Daoy (cell line): ENCODE data around the gene COMMD9. TPM values are rescaled to one million over a fixed set of nuclear protein-coding genes. Genes with fewer than 3 reads are reported as not detected.
"Not testable (repeated sequence)": the region's sequence is repeated elsewhere in the genome, so short reads cannot be mapped to it uniquely, and the experiment has no call there.

Experiments used
- DNase-seq: peaks from one replicate; pipeline ENCODE4 v3.0.0-alpha.2; 2015; ENCODE audit warnings: low read depth
- total RNA-seq: library from RNA; depleted of rRNA; stranded (reverse); fragments of >200 nt; shearing (Covaris generic); gene quantifications from 2 replicates; pipeline ENCODE4 v1.2.3, GENCODE V29; 2014; rRNA removed

COMMD9 gene
- total RNA-seq, result 23.9 and 43.5 TPM in 2 replicates

GRCh38 chr11:36289226-36289852, at the start of gene COMMD9:
TSS of gene COMMD9 (minus strand) at chr11:36289424. CDS start at chr11:36289412, 12 bp downstream.
- DNase-seq, result peak; percentile 95

GRCh38 chr11:36333897-36334296, 44.7 kb upstream of the COMMD9 start:
- DNase-seq, result peak; percentile 67

- DNase-seq, result no peak
Measured at GRCh38 chr11:36333468-36333867, 44.2 kb upstream of the COMMD9 start.

DNA sequence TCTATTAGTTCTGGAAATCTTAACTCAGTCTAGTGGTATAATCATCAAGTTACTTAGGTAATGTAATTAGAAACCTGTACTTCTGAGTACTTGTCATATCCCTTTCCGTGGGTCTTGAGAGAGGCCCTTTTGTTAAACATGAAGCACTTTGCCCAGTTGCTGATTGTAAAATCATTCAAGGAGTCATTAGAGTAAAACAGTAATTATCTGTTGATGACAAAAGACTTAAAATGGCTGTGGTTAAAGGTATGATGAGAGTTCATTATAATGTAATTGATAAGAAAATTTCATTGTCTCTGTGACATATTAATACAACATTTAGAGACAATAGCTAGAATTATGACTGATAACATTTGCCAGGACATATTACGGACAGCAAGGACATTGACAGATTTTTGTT, 41.2 kb upstream of the COMMD9 start:
- DNase-seq, result no peak

DNA sequence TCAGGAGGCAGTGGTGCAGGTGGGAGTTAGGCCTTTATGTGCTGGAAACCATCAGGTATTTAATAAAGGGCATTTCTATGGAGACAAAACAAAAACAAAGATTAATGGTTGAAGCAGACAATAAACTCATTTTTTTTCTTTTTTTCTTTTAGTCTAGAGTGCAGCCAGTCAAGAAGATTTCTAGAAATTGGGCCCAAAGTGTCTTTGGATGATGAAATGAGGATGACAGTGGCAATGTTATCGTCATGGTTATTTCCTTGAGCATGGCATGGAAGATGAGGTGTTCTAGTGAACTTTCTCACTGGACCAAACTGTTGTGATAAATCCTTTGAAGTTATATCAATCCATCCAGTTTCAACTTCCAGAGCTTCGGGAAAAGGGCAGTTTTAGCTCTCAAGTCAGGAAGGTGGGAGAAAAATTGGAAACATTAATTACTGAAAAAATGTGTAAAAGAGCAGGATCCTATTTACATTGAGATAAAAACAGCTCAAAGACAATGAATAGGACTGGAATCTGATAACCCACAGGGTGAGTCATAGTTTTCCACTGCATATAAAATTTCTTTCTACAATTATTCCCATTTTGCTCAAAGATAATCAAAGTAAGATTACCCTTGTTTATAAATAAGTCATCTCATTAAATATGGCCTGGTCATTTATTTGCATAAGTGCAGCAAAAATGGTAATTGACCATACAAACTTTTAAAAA, 39.9 kb upstream of the COMMD9 start:
- DNase-seq, result no peak

DNA sequence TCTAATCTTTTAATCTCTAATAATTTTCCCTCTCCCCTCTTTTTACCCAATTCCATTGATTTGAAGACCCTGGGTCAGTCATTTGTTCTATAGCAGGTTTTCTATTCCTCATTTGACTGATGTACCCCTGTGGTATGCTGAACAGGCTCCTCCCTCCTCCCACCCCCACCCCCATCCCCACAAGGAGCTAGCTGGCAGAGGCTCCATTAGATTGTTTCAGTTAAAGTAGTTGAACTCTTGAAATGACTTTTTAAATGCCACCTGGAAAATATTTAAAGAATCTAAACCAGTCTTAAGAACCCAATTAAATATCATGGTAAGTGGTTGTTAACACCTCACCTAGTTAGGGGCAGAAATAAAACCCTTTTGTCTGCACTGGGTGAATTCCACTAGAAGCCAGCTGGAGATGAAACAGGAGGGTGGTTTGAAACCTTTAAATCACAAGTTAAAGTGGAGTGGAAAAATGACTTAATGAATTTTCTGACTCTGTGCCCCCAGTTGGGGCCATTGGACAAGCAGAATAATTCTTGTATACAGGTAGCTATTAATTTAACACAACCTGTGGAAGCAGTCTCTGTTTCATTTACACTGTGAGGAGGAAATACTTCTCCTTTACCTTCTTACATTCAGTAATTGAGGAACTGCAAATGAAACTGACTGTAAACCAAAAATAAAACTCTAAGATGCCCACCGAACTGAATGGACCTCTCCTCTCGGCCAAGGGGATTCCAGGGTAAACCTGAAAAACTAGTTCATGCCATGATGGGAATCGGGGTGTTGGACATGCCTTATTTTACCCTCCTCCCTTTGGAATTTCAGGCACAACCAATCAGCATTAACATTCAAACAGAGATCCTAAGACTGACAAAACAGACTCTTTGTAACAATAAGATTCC, 37.5 kb upstream of the COMMD9 start:
- DNase-seq, result no peak

DNA sequence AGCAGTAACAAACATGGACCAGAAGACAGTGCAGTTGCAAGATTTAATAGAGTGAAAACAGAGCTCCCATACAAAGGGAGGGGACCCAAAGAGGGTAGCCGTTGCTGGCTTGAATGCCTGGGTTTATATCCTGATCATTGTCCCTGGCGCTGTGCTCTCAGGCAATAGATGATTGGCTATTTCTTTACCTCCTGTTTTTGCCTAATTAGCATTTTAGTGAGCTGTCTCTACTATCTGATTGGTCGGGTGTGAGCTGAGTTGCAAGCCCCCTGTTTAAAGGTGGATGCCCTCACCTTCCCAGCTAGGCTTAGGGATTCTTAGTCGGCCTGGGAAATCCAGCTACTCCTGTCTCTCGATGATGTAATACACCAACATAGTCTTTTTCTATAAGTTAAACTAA, 36.2 kb upstream of the COMMD9 start:
- not testable (repeated sequence) for DNase-seq

GRCh38 chr11:36324956-36325355, 35.7 kb upstream of the COMMD9 start:
- not testable (repeated sequence) for DNase-seq

- DNase-seq, result no peak
Measured at GRCh38 chr11:36317992-36318391, 28.8 kb upstream of the COMMD9 start.

GRCh38 chr11:36316049-36316448, 26.8 kb upstream of the COMMD9 start:
- DNase-seq, result no peak

GRCh38 chr11:36314434-36314767, 25.2 kb upstream of the COMMD9 start:
- no peak for DNase-seq

DNA sequence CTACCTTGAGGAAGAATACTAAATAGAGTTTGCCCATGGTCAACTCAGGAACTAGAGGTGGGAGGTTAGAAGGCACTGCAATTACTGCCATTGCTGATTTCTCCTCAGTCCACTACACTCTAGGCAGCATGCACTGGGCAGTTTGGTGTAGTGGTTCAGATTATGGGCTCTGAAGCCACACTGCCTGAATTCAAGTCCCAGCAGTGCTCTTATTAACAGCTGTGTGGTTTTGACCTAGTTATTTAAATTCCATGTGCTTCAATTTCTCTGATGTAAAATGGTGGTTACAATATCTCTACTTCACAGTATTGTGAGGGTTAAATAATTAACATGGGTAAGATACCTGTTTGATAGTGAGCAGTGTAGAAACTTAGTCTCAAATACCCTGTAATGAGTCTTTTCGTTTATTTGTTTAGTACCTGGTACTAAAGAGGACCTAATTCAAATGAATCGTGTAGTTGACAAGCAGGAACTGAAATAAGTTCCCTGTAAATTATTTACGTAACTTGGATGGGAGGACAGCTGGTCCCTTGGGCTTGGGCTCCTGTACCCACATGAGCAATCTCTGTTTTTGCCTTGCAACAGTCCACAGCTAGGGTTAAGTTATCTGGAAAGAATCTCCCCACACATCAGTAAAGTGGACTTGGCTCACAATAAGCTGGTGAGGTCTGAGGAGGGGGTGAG, 24.7 kb upstream of the COMMD9 start:
- no peak for DNase-seq

- DNase-seq, result peak; percentile 82
Measured at GRCh38 chr11:36312611-36313472, 23.6 kb upstream of the COMMD9 start.

GRCh38 chr11:36311926-36312595, 22.8 kb upstream of the COMMD9 start:
- DNase-seq, result peak; percentile 60

GRCh38 chr11:36309779-36310178, 20.6 kb upstream of the COMMD9 start:
- no peak for DNase-seq

DNA sequence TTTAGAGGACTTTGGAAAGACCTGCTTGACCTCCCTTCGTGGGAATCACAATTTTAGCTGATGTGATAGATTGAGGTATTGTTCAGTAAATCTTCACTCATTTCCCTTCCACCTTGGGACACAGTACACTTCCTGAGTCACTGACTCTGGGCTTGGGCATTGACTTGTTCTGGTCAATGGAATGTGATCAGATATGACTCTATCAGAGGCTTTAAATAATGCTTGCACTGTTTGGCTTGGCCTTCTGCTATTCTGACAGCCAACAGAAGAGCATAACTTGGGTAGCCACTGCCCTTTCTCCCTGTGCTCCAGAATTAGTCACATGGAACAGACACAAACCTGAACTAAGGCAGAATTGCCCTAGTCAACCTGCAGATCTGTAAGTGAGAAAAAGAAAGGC, 19.4 kb upstream of the COMMD9 start:
- no peak for DNase-seq

DNA sequence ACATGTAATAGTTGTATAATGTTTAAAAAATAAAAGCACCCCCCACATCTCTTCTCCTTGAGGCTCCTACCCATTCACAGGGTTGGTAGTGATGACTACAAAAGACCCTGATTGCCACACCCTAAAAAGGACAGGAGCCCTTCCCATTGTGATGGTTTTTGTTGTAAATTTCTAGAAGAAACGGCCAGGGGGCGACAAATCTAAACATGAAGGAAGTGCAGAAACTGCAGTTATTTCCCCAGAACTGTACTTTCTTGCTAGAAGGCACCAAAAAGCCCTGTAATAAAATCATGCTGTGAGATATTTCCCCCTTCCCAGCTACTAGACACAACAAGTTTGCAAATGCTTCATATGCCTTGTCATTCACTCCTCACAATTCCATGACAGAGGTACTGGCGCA, 17.7 kb upstream of the COMMD9 start:
- DNase-seq, result peak; percentile 42

DNA sequence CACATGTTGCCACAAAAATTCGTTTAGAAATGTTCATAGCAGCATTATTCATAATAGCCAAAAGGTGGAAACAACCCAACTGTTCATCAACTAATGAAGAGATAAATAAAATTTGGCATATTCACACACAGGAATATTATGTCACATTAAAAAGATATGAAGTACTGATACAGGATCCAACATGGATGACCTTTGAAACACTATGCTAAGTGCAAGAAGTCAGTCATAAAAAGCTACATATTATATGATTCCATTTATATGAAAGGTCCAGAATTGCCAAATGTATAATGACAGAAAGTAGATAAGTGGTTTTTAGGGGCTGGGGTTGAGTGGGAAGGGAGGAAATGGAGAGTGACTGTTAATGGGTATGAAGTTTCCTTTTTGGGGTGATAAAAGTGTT, 15.8 kb upstream of the COMMD9 start:
- DNase-seq, result no peak

DNA sequence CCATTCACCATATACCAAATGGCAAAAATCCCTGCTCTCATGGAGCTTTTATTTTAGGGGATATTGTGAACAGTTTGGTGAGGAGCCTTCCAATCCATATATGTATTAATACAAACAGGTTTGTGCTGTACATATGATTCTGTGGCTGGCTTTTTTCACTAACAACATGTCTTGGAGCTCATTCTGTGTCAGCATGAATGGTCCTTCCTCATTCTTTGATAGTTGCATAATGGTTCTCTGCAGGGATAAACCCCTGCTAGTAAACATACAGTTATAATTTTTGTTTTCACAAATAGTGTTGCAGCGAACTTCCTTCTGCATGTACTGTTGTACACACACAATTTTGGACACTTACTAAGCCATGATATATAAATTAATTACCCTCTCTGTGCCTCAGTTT, 15.1 kb upstream of the COMMD9 start:
- no peak for DNase-seq

GRCh38 chr11:36300650-36301049, 11.4 kb upstream of the COMMD9 start:
- DNase-seq, result peak; percentile 49
